Liver (tissue), 9 donors: ENCODE data around the gene KISS1. TPM values are rescaled to one million over a fixed set of nuclear protein-coding genes. Genes with fewer than 3 reads are reported as not detected.

Source experiments
- DNase-seq: peaks from one replicate; pipeline ENCODE4 v3.0.0-alpha.2; 2017; ENCODE audit warnings: low spot score
- H3K27ac ChIP-seq, 2 donors: one replicate each; pipeline ENCODE4 v1.7.0; 2013; ENCODE audit warnings: inconsistent platforms in 2 of 2, low read length in 2 of 2, control low read depth in 1 of 2, low read depth in 1 of 2, mild to moderate bottlenecking in 1 of 2
- H3K27me3 ChIP-seq, 4 donors: one replicate each; pipeline versions ENCODE4 v1.6.1 to v1.7.0; 2013; ENCODE audit warnings: low read length in 3 of 4, inconsistent platforms in 1 of 4, mild to moderate bottlenecking in 1 of 4, moderate library complexity in 1 of 4; ENCODE audit not compliant: control insufficient read depth in 4 of 4, insufficient read depth in 4 of 4
- H3K36me3 ChIP-seq, 4 donors: one replicate each; pipeline versions ENCODE4 v1.6.1 to v1.7.0; 2013; ENCODE audit warnings: low read length in 3 of 4, mild to moderate bottlenecking in 3 of 4, low read depth in 1 of 4, moderate library complexity in 1 of 4; ENCODE audit not compliant: control insufficient read depth in 4 of 4, insufficient read depth in 3 of 4
- H3K4me1 ChIP-seq, 4 donors: one replicate each; pipeline versions ENCODE4 v1.6.1 to v1.7.0; 2013; ENCODE audit warnings: low read length in 3 of 4, mild to moderate bottlenecking in 3 of 4, moderate library complexity in 1 of 4; ENCODE audit not compliant: control insufficient read depth in 4 of 4, insufficient read depth in 4 of 4
- H3K4me3 ChIP-seq, 3 donors: one replicate each; pipeline versions ENCODE4 v1.6.1 to v1.7.0; 2013; ENCODE audit warnings: low read length in 3 of 3, control low read depth in 1 of 3, low read depth in 1 of 3, mild to moderate bottlenecking in 1 of 3
- H3K9ac ChIP-seq, 2 donors: one replicate each; pipeline ENCODE4 v1.7.0; 2013; ENCODE audit warnings: low read length in 2 of 2, mild to moderate bottlenecking in 2 of 2, moderate library complexity in 2 of 2, control low read depth in 1 of 2, low read depth in 1 of 2
- H3K9me3 ChIP-seq, 4 donors: one replicate each; pipeline versions ENCODE4 v1.6.1 to v1.7.0; 2013; ENCODE audit warnings: low read length in 3 of 4; ENCODE audit not compliant: control insufficient read depth in 4 of 4
- EGR1 ChIP-seq, 2 donors: IDR thresholded peaks; 2 replicates each; pipeline ENCODE4 v1.6.1; 2016 to 2018; ENCODE audit warnings: antibody characterized with exemption in 2 of 2, low read depth in 2 of 2
- FOXA2 ChIP-seq: IDR thresholded peaks from 2 replicates; pipeline ENCODE4 v1.6.1; 2016; ENCODE audit warnings: antibody characterized with exemption
- GABPA ChIP-seq, 2 donors: IDR thresholded peaks in 1 of 2; conservative IDR thresholded peaks in 1 of 2; 2 replicates each; pipeline ENCODE4 v1.6.1; 2016; ENCODE audit warnings: antibody characterized with exemption in 2 of 2, mild to moderate bottlenecking in 1 of 2, moderate library complexity in 1 of 2
- HNF4G ChIP-seq: IDR thresholded peaks from 2 replicates; pipeline ENCODE4 v1.6.1; 2016; ENCODE audit warnings: antibody characterized with exemption
- JUND ChIP-seq, 2 donors: IDR thresholded peaks; 2 replicates each; pipeline ENCODE4 v1.6.1; 2016; ENCODE audit warnings: antibody characterized with exemption in 2 of 2
- NR2F2 ChIP-seq: IDR thresholded peaks from 2 replicates; pipeline ENCODE4 v1.6.1; 2016; ENCODE audit warnings: antibody characterized with exemption
- RAD21 ChIP-seq, 2 donors: IDR thresholded peaks; 2 replicates each; pipeline ENCODE4 v1.6.1; 2016; ENCODE audit warnings: antibody characterized with exemption in 2 of 2, mild to moderate bottlenecking in 2 of 2
- RXRA ChIP-seq, 2 donors: IDR thresholded peaks; 2 replicates each; pipeline ENCODE4 v1.6.1; 2017 to 2018; ENCODE audit warnings: antibody characterized with exemption in 2 of 2, mild to moderate bottlenecking in 1 of 2
- SP1 ChIP-seq: IDR thresholded peaks from 2 replicates; pipeline ENCODE4 v1.6.1; 2018; ENCODE audit warnings: antibody characterized with exemption, mild to moderate bottlenecking
- TAF1 ChIP-seq: conservative IDR thresholded peaks from 2 replicates; pipeline ENCODE4 v1.6.1; 2016; ENCODE audit warnings: antibody characterized with exemption, mild to moderate bottlenecking
- WGBS: extraction: QIAGEN DNeasy Blood & Tissue Kit; methylation state at CpG from one replicate; pipeline ENCODE4 v1.1.7; 2013; 5-methylcytosine and 5-hydroxymethylcytosine counted together
- polyA plus RNA-seq, 2 donors: library from polyadenylated mRNA; stranded (reverse) in 1 of 2; unstranded in 1 of 2; fragments of 200-250 nt in 1 of 2; fragments of >200 nt in 1 of 2; fragmentation: Nextera tagmentation in 1 of 2; extraction: Ambion mirVana in 1 of 2; gene quantifications; one replicate each; pipeline versions ENCODE4 v1.2.1 to v1.2.3, GENCODE V29; 2013 to 2015
- total RNA-seq, 2 donors: library from RNA; depleted of rRNA; stranded (reverse); fragments of >200 nt; gene quantifications; one replicate each; pipeline ENCODE4 v1.2.3, GENCODE V29; 2014
- TF ChIP-seq, protein P1 (sequence below): fragments of 150-350 bp; IDR thresholded peaks from 2 replicates; pipeline ENCODE4 v1.5.1; 2017; ENCODE audit warnings: improper control_type of control experiment, low read depth, low read length; ENCODE audit not compliant: missing input control
- TF ChIP-seq, protein P2 (sequence below): IDR thresholded peaks from 2 replicates; pipeline ENCODE4 v1.6.1; 2016; ENCODE audit warnings: antibody characterized with exemption
- TF ChIP-seq, protein P3 (sequence below): IDR thresholded peaks from 2 replicates; pipeline ENCODE4 v1.6.1; 2016; ENCODE audit warnings: antibody characterized with exemption
- TF ChIP-seq, protein P4 (sequence below): IDR thresholded peaks from 2 replicates; pipeline ENCODE4 v1.6.1; 2016; ENCODE audit warnings: antibody characterized with exemption
- TF ChIP-seq, protein P5 (sequence below): IDR thresholded peaks from 2 replicates; pipeline ENCODE4 v1.6.1; 2016; ENCODE audit warnings: antibody characterized with exemption, mild to moderate bottlenecking
- donor health status: healthy.
- donor health status: healthy.
- donor health status: healthy.
- donor health status: healthy.
- donor health status: healthy.

The KISS1 gene
- total and polyA plus RNA-seq, 4 donors: 0.50 to 1.4 TPM; not detected in 2

DNA sequence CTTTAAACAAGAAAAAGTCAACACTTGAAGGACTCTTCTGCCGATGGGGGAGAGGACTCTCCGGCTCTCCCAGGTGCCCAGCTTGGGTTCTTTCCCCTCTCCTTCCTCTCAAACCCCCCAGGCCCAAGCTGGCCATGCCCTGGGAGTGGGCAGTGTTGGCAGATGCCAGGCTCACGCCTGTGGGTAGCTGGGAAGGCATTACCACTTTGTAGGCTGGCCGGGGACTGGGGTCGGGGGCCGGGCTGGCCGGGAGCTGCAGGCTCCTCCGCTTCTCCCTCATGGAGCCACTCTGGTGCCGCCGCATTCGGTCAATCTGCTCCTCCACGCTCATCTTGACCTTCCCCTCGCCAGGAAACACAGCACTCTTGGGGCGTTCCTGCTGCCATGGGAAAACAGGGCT, 33.9 kb upstream of the KISS1 start:
- no peak overlapping the region for H3K9ac ChIP-seq
- H3K27me3 ChIP-seq: no peaks in the 10 kb centered on the region
- no peak for DNase-seq
- peaks cover 3 to 42% (median 31%) of the 10 kb centered on the region in 4 donors for H3K36me3 ChIP-seq
- H3K9me3 ChIP-seq: no peaks in the 10 kb centered on the region
- WGBS: 96% methylated on average over 14 of the region's 14 CpGs
- H3K27ac ChIP-seq: no peak overlapping the region
- no peak for TF ChIP-seq HNF4G
- TF ChIP-seq GABPA (IDR thresholded peaks at IDR 0.05 in 1 of 2, conservative IDR thresholded peaks at IDR 0.05 in 1 of 2): no peak
- TF ChIP-seq, protein P1, sequence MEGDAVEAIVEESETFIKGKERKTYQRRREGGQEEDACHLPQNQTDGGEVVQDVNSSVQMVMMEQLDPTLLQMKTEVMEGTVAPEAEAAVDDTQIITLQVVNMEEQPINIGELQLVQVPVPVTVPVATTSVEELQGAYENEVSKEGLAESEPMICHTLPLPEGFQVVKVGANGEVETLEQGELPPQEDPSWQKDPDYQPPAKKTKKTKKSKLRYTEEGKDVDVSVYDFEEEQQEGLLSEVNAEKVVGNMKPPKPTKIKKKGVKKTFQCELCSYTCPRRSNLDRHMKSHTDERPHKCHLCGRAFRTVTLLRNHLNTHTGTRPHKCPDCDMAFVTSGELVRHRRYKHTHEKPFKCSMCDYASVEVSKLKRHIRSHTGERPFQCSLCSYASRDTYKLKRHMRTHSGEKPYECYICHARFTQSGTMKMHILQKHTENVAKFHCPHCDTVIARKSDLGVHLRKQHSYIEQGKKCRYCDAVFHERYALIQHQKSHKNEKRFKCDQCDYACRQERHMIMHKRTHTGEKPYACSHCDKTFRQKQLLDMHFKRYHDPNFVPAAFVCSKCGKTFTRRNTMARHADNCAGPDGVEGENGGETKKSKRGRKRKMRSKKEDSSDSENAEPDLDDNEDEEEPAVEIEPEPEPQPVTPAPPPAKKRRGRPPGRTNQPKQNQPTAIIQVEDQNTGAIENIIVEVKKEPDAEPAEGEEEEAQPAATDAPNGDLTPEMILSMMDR: no peak
- TF ChIP-seq, protein P2, sequence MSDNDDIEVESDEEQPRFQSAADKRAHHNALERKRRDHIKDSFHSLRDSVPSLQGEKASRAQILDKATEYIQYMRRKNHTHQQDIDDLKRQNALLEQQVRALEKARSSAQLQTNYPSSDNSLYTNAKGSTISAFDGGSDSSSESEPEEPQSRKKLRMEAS: no peak
- TF ChIP-seq, protein P3, sequence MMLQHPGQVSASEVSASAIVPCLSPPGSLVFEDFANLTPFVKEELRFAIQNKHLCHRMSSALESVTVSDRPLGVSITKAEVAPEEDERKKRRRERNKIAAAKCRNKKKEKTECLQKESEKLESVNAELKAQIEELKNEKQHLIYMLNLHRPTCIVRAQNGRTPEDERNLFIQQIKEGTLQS: no peak
- no peak for TF ChIP-seq RAD21 (IDR thresholded peaks at IDR 0.05)
- no peak for TF ChIP-seq TAF1
- no peak for TF ChIP-seq SP1
- TF ChIP-seq, protein P4, sequence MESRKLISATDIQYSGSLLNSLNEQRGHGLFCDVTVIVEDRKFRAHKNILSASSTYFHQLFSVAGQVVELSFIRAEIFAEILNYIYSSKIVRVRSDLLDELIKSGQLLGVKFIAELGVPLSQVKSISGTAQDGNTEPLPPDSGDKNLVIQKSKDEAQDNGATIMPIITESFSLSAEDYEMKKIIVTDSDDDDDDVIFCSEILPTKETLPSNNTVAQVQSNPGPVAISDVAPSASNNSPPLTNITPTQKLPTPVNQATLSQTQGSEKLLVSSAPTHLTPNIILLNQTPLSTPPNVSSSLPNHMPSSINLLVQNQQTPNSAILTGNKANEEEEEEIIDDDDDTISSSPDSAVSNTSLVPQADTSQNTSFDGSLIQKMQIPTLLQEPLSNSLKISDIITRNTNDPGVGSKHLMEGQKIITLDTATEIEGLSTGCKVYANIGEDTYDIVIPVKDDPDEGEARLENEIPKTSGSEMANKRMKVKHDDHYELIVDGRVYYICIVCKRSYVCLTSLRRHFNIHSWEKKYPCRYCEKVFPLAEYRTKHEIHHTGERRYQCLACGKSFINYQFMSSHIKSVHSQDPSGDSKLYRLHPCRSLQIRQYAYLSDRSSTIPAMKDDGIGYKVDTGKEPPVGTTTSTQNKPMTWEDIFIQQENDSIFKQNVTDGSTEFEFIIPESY: no peak
- no peak overlapping the region for H3K4me3 ChIP-seq
- H3K4me1 ChIP-seq: peaks cover 4 to 28% (median 19%) of the 10 kb centered on the region in 4 donors

DNA sequence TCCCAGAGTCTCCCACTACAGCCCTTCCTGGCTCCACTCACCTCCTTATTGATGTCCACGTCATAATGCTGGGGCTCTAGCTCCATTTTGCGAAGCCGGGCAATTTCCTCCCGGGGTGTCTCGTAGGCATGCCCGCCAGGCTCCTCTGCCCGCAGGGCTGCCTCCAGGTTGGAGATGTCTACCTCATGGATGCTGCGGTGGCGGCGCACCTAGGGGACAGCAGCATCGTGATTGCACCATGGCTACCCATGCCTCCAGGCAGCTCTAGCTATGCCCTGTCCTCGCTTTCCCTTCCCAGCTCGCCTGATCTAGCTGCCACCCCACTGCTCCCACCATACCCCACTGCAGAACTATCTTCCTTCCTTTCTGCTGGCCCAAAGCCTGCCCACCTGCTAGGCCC, 32.6 kb upstream of the KISS1 start:
- H3K27ac ChIP-seq: peak overlapping the region in 1 of 2 donors; percentile 24
- DNase-seq: no peak
- peaks cover 3 to 38% (median 28%) of the 10 kb centered on the region in 4 donors for H3K36me3 ChIP-seq
- no peaks in the 10 kb centered on the region for H3K9me3 ChIP-seq
- H3K9ac ChIP-seq: no peak overlapping the region
- H3K27me3 ChIP-seq: no peaks in the 10 kb centered on the region
- TF ChIP-seq NR2F2 (no peak), JUND (IDR thresholded peaks at IDR 0.05) (no peak), FOXA2 (no peak), RAD21 (IDR thresholded peaks at IDR 0.05) (no peak), RXRA (IDR thresholded peaks at IDR 0.05) (no peak), EGR1 (IDR thresholded peaks at IDR 0.05; ENCODE audit: low read depth in 2 of 2) (no peak), GABPA (IDR thresholded peaks at IDR 0.05 in 1 of 2, conservative IDR thresholded peaks at IDR 0.05 in 1 of 2) (no peak)
- TF ChIP-seq, protein P3: no peak
- TF ChIP-seq, protein P5, sequence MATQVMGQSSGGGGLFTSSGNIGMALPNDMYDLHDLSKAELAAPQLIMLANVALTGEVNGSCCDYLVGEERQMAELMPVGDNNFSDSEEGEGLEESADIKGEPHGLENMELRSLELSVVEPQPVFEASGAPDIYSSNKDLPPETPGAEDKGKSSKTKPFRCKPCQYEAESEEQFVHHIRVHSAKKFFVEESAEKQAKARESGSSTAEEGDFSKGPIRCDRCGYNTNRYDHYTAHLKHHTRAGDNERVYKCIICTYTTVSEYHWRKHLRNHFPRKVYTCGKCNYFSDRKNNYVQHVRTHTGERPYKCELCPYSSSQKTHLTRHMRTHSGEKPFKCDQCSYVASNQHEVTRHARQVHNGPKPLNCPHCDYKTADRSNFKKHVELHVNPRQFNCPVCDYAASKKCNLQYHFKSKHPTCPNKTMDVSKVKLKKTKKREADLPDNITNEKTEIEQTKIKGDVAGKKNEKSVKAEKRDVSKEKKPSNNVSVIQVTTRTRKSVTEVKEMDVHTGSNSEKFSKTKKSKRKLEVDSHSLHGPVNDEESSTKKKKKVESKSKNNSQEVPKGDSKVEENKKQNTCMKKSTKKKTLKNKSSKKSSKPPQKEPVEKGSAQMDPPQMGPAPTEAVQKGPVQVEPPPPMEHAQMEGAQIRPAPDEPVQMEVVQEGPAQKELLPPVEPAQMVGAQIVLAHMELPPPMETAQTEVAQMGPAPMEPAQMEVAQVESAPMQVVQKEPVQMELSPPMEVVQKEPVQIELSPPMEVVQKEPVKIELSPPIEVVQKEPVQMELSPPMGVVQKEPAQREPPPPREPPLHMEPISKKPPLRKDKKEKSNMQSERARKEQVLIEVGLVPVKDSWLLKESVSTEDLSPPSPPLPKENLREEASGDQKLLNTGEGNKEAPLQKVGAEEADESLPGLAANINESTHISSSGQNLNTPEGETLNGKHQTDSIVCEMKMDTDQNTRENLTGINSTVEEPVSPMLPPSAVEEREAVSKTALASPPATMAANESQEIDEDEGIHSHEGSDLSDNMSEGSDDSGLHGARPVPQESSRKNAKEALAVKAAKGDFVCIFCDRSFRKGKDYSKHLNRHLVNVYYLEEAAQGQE: no peak
- H3K4me3 ChIP-seq: no peak overlapping the region
- 97% methylated on average over 13 of the region's 13 CpGs for WGBS
- H3K4me1 ChIP-seq: peaks cover 4 to 31% (median 19%) of the 10 kb centered on the region in 4 donors
